ENCODE data around the gene POR. TPM values are rescaled to one million over a fixed set of nuclear protein-coding genes. Genes with fewer than 3 reads are reported as not detected.
"Not testable (repeated sequence)": the region's sequence is repeated elsewhere in the genome, so short reads cannot be mapped to it uniquely, and the experiment has no call there.

The POR gene
- total RNA-seq, 2 experiments from 2014 or later: 22.9 to 26.0 TPM

DNA sequence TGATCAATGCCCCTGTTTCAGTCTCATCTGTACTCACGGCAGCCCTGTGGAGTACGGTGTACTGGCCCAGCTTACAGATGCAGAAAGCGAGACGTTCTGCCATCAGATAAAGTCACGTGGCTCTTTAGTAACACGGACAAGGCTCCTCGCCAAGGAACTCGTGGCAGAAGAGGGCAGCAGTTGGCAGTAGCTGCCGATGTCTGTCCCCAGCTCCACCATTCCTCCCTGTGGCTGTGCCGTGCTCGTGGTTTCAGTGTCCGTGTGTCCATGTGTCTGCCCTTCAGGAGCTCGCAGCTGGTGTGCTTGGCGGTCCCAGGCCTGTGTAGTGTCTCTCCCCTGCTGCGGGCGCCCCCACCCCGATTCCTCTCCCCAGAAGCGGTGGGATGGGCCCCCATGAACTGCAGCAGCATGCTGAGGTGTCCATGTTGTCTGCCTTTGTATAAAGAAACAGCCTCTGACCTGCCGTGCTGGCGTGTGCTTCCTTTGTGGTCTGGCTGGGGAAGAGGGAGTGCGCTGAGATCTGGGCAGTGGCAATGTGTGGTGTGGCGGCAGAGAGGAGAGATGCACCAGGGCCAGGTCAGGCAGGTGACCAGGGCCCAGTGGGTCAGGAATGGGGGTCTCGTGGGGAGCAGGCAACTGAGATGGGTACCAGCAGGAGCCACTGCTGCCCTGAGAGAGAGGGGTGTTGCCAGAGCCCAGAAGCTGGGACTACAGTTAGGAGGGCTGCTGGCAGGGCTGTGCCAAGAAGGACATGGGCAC lies 26.3 kb upstream of the POR start:
- Mint-ChIP-seq H3K27me3 (ENCODE audit: low read depth) (no peaks in the 10 kb centered on the region), H3K9me3 (no peaks in the 10 kb centered on the region), H3K4me1 (ENCODE audit: low read depth) (peaks cover 10% of the 10 kb centered on the region), H3K36me3 (ENCODE audit: low read depth) (peaks cover 13% of the 10 kb centered on the region), H3K4me3 (no peak overlapping the region), H3K27ac (no peak overlapping the region)
- CTCF ChIA-PET: no interaction called here
- no peak for DNase-seq
- intact Hi-C loops (cut with micrococcal nuclease): no loop called here

DNA sequence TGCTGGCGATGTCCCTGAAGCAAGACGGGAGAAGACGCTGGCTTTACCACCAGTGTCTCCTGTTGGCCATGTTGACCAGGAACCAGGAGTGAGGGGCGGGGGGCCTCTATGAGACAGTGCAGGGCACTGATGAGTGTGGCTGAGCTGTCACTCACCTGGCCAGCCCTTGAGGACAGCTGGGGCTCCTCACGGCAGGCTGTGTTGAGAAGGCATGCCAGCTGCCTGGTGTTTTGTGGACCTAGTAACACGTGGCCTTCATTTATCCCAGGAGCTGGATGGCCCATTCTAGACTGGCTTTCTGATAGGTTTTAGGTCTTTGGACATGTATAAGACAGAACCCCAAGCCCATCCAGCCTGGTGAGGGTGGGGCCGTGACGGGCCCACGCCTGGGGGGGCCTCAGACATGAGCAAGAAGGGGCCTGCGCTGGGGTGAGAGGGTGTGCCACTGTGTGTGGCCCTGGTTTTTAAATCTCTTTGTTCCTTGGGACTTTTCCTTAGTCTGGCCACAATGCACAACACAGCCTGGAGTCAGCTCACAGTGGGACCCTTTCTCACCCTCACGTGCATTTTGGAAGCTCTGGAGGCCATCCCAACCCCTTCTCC lies 25.6 kb upstream of the POR start:
- H3K36me3 Mint-ChIP-seq (ENCODE audit: low read depth): peaks cover 13% of the 10 kb centered on the region
- intact Hi-C loops (cut with micrococcal nuclease): no loop called here
- no peaks in the 10 kb centered on the region for H3K9me3 Mint-ChIP-seq
- H3K4me1 Mint-ChIP-seq (ENCODE audit: low read depth): peaks cover 10% of the 10 kb centered on the region
- CTCF ChIA-PET: interaction anchor here (2.0 kb wide), 1 partner anchor 131 kb away, joined by 8 read pairs; no protein-coding TSS in a partner anchor
- no peak for DNase-seq
- H3K4me3 Mint-ChIP-seq: no peak overlapping the region
- no peaks in the 10 kb centered on the region for H3K27me3 Mint-ChIP-seq (ENCODE audit: low read depth)
- H3K27ac Mint-ChIP-seq: no peak overlapping the region

DNA sequence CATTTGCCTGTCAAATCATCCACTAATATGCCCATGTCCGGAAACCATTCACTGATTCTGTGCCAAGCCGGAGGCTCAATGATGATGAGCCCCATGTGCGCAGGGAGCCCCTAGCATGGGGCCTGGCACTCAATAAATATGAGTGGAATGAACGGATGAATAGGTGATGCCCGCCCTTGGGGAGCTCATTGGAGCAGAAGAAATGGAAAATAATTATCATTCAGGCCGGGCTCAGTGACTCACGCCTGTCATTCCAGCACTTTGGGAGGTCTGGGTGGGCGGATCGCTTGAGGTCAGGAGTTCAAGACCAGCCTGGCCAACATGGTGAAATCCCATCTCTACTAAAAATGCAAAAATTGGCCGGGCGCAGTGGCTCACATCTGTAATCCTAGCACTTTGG lies 25.1 kb upstream of the POR start:
- intact Hi-C loops (cut with micrococcal nuclease): no loop called here
- Mint-ChIP-seq H3K4me1 (ENCODE audit: low read depth) (peaks cover 10% of the 10 kb centered on the region), H3K9me3 (no peaks in the 10 kb centered on the region), H3K27me3 (ENCODE audit: low read depth) (no peaks in the 10 kb centered on the region), H3K36me3 (ENCODE audit: low read depth) (peaks cover 11% of the 10 kb centered on the region), H3K4me3 (no peak overlapping the region), H3K27ac (no peak overlapping the region)
- DNase-seq: no peak
- CTCF ChIA-PET: interaction anchor here (2.0 kb wide), 1 partner anchor 130 kb away, joined by 8 read pairs; no protein-coding TSS in a partner anchor

DNA sequence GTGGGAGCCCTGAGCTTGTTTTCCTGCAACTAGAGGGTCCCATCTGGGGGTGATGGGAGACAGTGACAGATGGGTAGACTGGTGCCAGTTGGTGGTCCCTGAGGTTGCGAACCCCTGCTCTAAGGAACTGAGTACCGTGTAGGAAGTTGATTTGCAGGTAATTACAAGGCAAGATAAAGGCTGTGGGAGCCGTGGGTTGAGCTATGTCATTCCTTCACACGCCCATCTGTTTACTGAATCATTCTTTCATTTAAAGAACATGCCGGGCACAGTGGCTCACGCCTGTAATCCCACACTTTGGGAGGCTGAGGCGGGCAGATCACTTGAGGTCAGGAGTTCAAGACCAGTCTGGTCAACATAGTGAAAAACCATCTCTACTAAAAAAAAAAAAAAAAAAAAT lies 23.7 kb upstream of the POR start:
- not testable (repeated sequence) for DNase-seq
- CTCF ChIA-PET: interaction anchor here (1.0 to 2.0 kb wide), 2 partner anchors 129 to 175 kb away, joined by 4 to 8 read pairs; no protein-coding TSS in a partner anchor

DNA sequence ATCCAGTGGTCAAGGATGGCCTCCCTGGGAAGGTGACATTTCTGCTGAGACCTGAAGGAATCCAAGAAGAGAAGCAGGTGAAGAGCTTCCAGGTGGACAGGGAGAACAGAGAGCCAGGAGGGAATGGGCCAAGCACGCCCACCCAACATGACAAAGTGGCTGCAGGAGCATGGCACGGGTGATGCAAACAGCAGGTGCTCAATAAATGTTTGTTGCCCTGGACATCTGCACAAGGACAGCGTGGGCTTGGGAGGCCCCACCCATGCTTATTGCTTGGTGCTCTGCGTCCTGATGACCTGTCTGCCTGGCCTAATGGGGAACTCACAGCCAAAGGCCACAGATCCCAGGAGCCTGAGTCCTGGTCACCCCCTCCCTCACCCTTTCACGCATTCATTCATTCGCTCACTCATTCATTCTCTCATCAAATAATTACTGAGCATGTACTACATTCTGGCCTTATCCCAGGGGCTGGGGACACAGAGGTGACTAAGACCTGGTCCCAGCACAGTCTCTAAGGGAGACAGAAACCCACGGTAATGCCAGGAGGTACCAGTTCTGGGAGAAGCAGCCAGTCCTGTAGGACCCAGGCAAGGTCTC lies 23.0 kb upstream of the POR start:
- Mint-ChIP-seq H3K4me1 (ENCODE audit: low read depth) (peaks cover 10% of the 10 kb centered on the region), H3K27ac (no peak overlapping the region), H3K36me3 (ENCODE audit: low read depth) (peaks cover 9% of the 10 kb centered on the region), H3K4me3 (no peak overlapping the region), H3K27me3 (ENCODE audit: low read depth) (no peaks in the 10 kb centered on the region), H3K9me3 (no peaks in the 10 kb centered on the region)
- CTCF ChIA-PET: interaction anchor here (1.0 kb wide), 2 partner anchors 10 to 176 kb away, joined by 3 to 4 read pairs; no protein-coding TSS in a partner anchor
- no peak for DNase-seq
- intact Hi-C loops (cut with micrococcal nuclease): no loop called here

More for the DNA sequence above, 23.7 kb upstream of the POR start:
- intact Hi-C loops (cut with micrococcal nuclease); H3K4me1 Mint-ChIP-seq (ENCODE audit: low read depth); H3K9me3 Mint-ChIP-seq; H3K27me3 Mint-ChIP-seq (ENCODE audit: low read depth); H3K4me3 Mint-ChIP-seq; H3K27ac Mint-ChIP-seq: not testable (repeated sequence)
- peaks cover 11% of the 10 kb centered on the region for H3K36me3 Mint-ChIP-seq (ENCODE audit: low read depth)

DNA sequence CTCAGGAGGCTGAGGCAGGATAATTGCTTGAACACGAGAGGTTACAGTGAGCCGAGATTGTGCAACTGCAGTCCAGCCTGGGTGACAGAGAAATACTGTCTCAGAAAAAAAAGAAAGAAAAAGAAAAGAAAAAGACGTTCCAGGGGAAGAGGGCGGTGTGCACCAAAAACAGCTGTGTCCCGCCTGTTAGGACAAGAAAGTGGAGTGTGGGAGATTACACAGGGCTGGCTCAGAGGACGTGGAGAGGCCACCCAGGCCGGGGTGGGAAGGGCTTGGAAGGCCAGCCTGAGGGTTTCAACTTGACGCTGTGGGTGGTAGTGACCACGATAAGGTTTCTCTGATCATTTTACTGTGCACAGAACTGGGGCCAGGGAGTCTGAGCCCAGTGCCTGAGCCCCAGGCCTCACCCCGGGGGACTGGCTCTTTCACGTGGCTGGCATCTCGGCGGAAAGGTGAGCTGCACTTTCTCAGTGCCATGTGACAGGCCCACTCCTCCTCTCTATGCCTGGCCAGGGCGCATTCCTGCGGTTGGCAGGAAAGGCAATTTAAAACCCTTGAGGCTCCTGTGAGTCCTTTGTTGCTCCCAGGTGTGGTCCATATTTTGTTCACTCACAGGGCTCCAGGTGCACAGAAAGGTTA lies 22.2 kb upstream of the POR start:
- H3K27ac Mint-ChIP-seq: no peak overlapping the region
- peaks cover 9% of the 10 kb centered on the region for H3K36me3 Mint-ChIP-seq (ENCODE audit: low read depth)
- H3K9me3 Mint-ChIP-seq: no peaks in the 10 kb centered on the region
- peaks cover 10% of the 10 kb centered on the region for H3K4me1 Mint-ChIP-seq (ENCODE audit: low read depth)
- H3K4me3 Mint-ChIP-seq: no peak overlapping the region
- DNase-seq: no peak
- no peaks in the 10 kb centered on the region for H3K27me3 Mint-ChIP-seq (ENCODE audit: low read depth)
- CTCF ChIA-PET: interaction anchor here (1.0 kb wide), 1 partner anchor 11 kb away, joined by 3 read pairs; no protein-coding TSS in a partner anchor
- intact Hi-C loops (cut with micrococcal nuclease): no loop called here

DNA sequence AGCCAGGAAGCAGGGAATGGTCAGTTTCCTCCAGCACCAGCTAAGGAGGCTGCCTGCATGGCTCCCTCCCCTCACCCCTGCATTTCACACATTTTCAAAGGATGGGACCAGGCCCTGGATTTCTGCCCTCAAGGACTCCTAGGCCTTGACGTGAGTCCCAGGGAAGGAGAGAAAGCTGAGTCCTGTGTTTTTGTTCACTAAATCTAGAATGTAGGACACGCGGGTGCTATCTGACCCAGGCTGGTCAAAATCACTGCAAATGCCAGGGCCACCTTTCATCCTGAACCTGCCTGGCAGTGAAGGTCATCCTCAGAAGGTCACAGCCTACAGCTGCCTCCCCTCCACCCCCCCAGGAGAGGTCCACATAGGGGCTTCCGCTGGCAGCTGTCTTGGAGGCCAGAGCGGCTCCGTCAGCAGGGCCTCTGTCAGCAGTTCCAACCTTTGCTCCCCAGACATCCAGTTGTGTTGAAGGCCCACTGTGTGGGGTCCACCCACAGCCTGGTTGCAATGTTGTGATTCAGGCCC lies 18.1 kb upstream of the POR start:
- intact Hi-C loops (cut with micrococcal nuclease): no loop called here
- CTCF ChIA-PET: interaction anchor here (0.7 kb wide), 1 partner anchor 72 kb away, joined by 3 read pairs; no protein-coding TSS in a partner anchor

DNA sequence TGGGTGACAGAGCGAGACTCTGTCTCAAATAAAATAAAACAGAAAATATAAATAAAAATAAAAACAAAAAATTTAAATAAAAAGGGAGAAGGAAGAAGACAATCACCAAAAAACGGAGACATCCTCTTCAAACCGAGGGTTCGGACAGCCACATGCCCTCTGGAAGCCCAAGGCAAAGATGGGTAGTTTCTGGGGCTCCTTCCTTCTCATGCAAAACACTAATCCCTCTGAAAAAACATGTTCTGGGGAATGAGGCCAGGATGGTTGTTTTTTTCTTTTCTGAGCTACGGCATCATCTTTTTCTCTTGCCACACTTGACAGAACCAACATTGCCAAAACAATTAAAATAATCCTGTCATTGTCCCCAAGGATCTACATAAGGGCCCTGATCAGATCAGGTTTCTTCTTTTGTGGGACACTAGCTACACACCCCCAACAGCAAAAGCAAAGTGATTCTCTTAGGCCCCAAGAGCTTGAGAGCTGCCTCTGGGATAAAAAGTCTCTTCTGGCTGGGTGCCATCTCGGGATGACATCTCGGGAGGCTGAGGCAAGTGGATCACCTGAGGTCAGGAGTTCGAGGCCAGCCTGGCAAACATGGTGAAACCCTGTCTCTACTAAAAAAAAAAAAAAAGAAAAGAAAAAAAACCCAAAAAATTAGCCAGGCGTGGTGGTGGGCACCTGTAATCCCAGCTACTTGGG lies 14.2 kb upstream of the POR start:
- no peak for DNase-seq
- intact Hi-C loops (cut with micrococcal nuclease): no loop called here
- H3K27ac Mint-ChIP-seq: no peak overlapping the region
- CTCF ChIA-PET: no interaction called here
- H3K4me1 Mint-ChIP-seq (ENCODE audit: low read depth): no peaks in the 10 kb centered on the region
- no peaks in the 10 kb centered on the region for H3K27me3 Mint-ChIP-seq (ENCODE audit: low read depth)
- no peak overlapping the region for H3K4me3 Mint-ChIP-seq
- no peaks in the 10 kb centered on the region for H3K36me3 Mint-ChIP-seq (ENCODE audit: low read depth)
- H3K9me3 Mint-ChIP-seq: no peaks in the 10 kb centered on the region

More for the DNA sequence above, 18.1 kb upstream of the POR start:
- Mint-ChIP-seq H3K36me3 (ENCODE audit: low read depth) (no peaks in the 10 kb centered on the region), H3K9me3 (no peaks in the 10 kb centered on the region), H3K27me3 (ENCODE audit: low read depth) (no peaks in the 10 kb centered on the region), H3K4me3 (no peak overlapping the region), H3K4me1 (ENCODE audit: low read depth) (no peaks in the 10 kb centered on the region), H3K27ac (no peak overlapping the region)
- DNase-seq: no peak

DNA sequence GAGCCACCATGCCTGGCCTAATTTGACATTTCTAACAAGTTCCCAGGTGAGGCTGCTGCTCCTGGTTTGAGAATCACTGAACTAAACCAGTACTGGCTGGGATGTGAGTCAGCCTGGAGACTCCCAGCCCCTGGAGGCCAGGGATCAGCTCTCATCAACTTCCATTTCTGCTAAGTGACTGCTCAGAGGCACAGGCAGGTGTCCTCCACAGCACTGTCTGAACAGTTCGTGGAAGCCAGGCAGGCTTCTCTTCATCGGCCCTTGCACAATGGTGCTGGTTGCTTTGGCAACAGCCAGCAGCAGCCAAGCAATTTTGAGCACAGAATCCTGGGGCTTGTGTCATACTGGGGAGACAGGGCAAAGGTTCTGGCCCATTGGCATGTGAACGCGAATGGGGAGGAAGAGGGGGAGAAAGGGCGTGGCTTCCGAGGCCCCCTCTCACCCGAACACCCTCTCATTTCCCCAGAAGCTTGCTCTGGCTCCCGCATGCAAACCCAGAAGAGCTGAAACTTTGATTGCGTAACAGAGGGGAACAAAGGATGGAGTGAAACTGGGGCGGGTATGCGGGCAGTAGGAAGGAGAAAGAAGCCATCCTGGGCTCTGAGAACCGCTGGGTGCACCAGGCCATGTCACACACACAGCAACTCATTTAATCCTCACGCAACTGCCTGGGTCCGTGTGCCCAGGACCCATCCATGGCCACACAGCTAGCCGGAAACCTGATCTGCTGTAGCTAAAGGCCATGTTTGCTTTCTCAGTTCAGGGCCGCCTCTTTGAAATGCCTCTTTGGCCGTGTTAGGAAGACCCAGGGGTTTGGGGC lies 9.0 kb upstream of the POR start:
- Mint-ChIP-seq H3K27me3 (ENCODE audit: low read depth) (no peaks in the 10 kb centered on the region), H3K4me1 (ENCODE audit: low read depth) (no peaks in the 10 kb centered on the region), H3K27ac (no peak overlapping the region), H3K9me3 (no peaks in the 10 kb centered on the region), H3K4me3 (no peak overlapping the region), H3K36me3 (ENCODE audit: low read depth) (no peaks in the 10 kb centered on the region)
- CTCF ChIA-PET: no interaction called here
- no peak for DNase-seq
- intact Hi-C loops (cut with micrococcal nuclease): no loop called here

DNA sequence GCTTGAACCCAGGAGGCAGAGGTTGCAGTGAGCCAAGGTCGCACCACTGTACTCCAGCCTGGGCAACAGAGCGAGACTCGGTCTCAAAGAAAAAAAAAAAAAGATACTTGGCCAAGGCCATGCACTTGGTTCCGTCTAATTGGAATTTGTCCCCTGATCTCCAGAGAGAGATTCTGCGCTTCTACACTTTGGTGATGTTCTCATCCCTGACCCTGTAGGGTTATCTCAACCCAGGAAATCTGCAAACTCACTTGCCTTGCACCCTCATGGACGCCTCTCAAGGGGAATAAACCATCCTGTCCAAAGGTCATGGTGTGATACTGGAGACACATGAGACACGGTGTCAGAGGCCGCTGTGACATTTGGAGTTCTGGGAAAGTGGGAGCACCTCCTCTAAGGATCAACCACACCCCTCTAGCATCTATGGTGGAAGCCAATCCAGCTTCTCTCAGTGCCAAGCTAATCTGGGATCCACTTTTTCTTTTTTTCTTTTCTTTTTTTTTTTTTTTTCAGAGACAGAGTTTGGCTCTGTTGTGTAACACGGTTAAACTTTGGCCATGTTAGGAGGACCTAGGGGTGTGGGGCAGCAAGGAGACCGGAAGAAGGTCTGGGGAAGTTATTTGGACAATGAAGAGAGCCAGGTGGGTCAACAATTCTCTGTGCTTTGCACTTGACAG lies 7.8 kb upstream of the POR start:
- no peak overlapping the region for H3K4me3 Mint-ChIP-seq
- no peak for DNase-seq
- no peaks in the 10 kb centered on the region for H3K9me3 Mint-ChIP-seq
- intact Hi-C loops (cut with micrococcal nuclease): no loop called here
- H3K4me1 Mint-ChIP-seq (ENCODE audit: low read depth): no peaks in the 10 kb centered on the region
- CTCF ChIA-PET: no interaction called here
- H3K27ac Mint-ChIP-seq: no peak overlapping the region
- H3K27me3 Mint-ChIP-seq (ENCODE audit: low read depth): no peaks in the 10 kb centered on the region
- H3K36me3 Mint-ChIP-seq (ENCODE audit: low read depth): no peaks in the 10 kb centered on the region

DNA sequence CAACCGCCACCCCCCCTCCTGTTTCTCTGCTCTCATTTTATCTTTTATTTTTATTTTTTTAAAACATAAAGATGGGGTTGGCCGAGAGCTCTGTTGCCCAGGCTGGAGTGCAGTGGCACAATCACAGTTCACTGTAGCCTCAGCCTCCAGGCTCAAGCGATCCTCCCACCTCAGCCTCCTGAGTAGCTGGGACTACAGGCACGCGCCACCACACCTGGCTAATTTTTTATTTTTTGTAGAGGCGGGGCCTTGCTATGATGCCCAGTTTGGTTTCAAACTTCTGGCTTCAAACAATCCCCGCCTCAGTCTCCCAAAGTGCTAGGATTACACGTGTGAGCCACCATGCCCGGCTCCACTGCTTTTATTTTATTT lies 7.3 kb upstream of the POR start:
- H3K36me3 Mint-ChIP-seq (ENCODE audit: low read depth); H3K4me3 Mint-ChIP-seq; H3K9me3 Mint-ChIP-seq; DNase-seq; intact Hi-C loops (cut with micrococcal nuclease); H3K4me1 Mint-ChIP-seq (ENCODE audit: low read depth); H3K27ac Mint-ChIP-seq; H3K27me3 Mint-ChIP-seq (ENCODE audit: low read depth): not testable (repeated sequence)
- CTCF ChIA-PET: interaction anchor here (0.6 kb wide), 1 partner anchor 38 kb away, joined by 3 read pairs; no protein-coding TSS in a partner anchor
